GM18517 (cell line): ENCODE measurements around the gene VPS8.
A peak's percentile ranks its signal among the peaks of the same experiment; 100 is the strongest.

Experiments
- ATAC-seq: cut with Tn5 transposase; IDR thresholded peaks from one replicate; pipeline ENCODE4 v1.9.1; 2021; ENCODE audit warnings: mild to moderate bottlenecking, moderate library complexity; ENCODE audit not compliant: unreplicated experiment

The VPS8 gene, protein sequence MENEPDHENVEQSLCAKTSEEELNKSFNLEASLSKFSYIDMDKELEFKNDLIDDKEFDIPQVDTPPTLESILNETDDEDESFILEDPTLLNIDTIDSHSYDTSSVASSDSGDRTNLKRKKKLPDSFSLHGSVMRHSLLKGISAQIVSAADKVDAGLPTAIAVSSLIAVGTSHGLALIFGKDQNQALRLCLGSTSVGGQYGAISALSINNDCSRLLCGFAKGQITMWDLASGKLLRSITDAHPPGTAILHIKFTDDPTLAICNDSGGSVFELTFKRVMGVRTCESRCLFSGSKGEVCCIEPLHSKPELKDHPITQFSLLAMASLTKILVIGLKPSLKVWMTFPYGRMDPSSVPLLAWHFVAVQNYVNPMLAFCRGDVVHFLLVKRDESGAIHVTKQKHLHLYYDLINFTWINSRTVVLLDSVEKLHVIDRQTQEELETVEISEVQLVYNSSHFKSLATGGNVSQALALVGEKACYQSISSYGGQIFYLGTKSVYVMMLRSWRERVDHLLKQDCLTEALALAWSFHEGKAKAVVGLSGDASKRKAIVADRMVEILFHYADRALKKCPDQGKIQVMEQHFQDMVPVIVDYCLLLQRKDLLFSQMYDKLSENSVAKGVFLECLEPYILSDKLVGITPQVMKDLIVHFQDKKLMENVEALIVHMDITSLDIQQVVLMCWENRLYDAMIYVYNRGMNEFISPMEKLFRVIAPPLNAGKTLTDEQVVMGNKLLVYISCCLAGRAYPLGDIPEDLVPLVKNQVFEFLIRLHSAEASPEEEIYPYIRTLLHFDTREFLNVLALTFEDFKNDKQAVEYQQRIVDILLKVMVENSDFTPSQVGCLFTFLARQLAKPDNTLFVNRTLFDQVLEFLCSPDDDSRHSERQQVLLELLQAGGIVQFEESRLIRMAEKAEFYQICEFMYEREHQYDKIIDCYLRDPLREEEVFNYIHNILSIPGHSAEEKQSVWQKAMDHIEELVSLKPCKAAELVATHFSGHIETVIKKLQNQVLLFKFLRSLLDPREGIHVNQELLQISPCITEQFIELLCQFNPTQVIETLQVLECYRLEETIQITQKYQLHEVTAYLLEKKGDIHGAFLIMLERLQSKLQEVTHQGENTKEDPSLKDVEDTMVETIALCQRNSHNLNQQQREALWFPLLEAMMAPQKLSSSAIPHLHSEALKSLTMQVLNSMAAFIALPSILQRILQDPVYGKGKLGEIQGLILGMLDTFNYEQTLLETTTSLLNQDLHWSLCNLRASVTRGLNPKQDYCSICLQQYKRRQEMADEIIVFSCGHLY (N-terminal part only)

DNA sequence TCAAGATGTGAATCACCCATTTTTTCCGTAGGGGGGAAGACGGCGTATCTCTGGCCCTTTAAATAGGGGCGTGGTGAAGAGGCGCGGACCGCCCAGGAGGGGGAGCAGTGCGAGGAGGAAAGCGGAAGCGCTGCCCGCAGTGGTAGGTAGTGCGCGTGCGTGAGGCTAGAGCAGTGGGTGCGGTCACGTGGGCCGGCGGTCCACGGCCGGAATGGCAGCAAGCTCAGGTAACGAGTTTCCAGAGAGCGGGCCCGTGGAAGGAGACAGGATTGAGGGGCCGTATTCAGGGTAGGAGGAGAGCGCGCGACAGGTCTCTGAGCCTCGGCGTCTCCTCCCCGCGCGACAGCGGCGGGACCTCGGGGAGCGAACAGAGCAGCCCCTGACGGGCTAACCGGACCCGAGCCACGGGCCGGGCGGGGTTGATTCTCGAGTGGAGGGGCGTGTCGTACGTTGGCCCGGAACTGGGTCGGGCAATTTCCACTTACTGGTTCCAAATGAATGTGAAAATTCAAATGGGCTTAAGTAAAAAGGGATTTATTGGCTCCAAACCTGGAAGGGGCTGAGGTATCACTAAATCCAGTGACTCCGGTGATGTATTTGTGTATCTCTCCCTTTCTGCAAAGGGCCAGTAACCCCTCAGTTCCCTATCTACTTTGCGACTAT is at the start of gene VPS8:
TSS of gene VPS8 (plus strand) at position 168 of the 663 bp plus-strand sequence. CDS start 12,467 bp downstream, outside the sequence.
- ATAC-seq = peak; percentile 92

DNA sequence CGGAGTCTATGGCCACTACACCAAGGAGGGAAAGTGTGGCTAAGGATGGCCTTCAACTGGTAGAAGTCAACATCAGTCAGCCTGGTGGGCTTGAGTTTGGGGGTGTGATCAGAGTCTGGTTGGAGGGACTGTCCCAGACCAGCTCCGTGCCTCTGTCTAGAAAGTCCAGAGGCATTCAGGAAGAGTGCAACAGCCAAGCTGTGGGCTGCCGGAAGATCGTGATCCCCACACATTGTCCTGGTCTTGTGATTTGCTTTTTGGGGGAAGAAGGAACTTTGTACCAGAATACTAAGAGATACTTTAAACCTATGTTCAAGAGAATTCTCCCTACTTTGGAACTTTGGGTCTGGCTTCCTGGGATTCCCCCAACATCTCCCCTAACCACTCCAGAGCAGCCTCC is 47.8 kb upstream of the VPS8 start:
- no peak for ATAC-seq

DNA sequence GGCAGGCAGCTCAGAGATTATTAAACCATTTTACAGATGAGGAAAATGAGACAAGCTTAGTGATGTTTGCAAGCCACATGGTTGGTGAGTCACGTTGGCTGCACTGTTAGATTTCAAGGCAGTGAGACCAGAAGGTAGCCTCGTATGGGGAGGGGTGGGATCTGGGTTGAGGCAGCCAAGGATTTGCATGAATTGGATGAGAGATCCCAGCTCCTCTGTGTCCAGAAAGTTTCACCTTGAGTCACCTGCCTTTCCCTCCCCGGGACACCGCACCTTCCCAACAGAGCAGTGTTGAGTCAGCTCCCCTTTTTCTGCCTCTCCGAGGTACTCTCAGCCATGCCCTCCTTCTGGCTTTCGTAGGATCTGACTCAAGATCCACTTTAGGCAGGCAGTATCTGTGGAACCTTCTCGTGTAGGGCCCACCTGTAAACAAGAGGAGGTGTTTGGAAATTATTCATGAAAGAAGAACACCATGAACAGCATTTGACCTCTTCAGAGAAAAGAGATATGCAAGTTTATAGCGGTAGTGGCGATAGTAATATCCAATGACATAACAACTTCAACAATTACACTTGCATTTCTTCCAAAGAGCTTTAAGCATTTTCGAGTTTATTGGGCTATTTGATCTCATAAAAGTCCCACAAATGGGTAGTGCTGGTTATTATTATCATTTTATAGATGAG is 46.8 kb upstream of the VPS8 start:
- ATAC-seq = no peak

DNA sequence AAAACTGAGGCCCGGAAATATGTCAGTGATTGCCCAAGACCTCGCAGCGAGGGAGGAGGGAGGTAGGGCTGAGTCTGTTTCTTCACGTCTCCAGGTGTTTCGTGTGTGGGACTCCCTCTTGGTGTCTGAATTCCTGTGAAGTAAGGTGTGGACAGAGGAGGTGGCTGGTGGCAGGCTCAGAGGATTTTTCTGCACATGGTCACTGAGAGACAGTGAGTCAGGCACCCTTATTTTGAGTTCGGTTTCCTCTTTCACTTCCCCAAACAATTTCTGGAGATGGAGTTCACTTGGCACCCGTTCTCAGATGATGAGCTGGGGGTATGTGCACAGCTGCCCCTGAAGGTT is 46.3 kb upstream of the VPS8 start:
- no peak for ATAC-seq

DNA sequence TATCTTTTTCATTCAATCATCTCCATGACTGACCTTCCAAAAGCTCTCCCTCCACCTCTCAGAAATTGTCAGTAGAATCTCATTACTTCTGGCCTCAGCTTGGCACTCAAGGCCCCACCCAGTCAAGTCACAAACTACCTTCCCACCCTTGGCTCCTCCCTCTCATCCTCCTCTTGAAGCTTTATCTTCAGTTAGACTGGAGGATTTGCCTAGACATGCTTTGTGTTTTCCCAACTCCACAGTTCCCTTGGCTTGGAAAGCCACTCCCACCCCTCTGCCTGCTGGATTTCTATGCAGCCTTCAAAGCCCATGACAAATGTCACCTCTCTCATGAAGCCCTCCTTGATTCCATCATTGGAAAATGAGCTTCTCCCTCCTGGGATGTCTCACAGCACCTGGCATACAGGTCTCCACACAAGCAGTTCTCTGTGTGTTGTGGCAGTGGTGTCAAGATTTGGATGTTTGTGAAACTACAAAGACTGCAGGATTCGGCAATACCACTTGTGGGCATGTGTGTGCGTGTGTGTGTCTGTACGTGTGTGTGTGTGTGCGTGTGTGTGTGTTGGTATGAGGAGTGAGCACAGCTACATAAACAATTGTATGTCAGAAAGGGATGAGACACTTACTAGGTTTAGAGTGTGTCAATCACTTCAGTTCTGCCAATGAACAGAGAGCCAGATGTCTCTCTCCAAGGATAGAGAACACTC is 45.3 kb upstream of the VPS8 start:
- ATAC-seq = no peak

DNA sequence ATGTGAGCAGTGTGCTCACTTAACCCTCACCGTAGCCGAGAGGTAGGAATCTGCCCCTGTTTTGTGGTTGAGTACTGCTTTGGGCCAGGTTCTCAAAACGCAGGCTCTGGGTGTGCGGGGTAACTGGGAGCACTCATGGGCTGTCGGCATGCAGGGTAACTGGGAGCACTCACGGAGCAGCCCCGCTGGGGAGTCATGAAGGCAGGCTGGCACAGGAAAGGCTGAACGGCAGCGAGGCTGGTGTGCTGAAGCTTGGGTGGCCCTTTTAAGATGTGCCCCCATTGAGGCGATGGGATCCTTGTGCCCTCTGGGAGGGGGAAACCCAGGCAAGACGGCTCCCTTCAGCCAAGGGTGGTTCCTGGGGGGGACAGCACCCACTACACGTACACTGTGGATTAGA is 44.6 kb upstream of the VPS8 start:
- ATAC-seq = no peak

DNA sequence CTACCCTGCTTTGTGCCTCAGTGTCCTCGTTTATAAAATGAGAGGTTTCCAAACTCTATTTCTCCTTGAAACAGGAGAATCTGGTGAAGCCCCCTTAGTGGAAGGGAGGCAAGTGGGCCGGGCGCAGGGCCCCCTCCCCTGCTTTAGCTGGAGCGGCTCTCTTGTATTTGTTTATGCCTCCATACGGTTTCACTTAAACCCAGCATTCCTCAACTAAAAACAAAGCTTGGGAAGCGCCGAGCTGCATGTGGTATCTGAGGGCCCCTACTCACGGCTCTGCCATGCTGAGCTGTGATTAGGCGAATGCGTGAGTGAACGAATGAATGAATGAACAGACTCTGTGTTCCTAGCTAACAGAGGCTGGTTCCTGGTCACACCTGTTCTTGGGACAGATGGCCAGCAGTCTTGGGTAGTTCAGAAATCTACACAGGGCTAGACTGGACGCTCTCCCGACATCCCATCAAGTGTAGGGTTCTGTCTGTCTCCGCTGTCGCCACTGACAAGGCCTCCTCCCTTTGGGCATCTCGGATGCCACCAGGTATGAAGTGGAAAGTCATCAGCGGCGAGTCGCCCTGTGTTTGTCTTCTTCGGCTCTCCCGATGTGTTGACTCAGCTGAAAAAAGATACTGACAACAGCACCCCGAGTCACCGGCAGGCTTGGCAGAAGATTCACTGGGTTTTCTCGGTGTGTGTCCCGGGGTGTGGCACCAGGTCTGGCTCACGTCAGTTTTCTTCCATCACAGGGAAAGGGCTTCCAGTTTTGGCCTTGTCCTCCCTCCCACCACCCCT is 42.4 kb upstream of the VPS8 start:
- no peak for ATAC-seq

DNA sequence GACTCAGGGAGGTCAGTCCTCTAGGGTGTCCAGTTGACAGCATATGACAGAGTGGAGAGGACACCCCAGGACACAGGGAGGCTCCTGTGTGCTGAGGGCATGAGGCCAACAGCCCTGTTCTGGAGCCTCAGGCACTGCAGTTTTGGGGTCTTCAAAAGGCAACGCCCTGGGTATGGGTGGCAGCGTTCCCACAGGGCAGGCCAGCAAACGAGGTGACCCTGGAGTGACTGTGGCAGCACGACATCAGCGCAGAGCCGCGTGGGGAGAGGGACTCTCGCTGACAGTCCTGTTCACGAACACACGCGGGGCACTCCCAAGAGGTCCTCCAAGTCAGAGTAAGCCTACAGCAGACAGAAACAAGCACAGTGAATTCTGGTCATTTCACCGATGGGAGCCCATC is 41.4 kb upstream of the VPS8 start:
- ATAC-seq = no peak

DNA sequence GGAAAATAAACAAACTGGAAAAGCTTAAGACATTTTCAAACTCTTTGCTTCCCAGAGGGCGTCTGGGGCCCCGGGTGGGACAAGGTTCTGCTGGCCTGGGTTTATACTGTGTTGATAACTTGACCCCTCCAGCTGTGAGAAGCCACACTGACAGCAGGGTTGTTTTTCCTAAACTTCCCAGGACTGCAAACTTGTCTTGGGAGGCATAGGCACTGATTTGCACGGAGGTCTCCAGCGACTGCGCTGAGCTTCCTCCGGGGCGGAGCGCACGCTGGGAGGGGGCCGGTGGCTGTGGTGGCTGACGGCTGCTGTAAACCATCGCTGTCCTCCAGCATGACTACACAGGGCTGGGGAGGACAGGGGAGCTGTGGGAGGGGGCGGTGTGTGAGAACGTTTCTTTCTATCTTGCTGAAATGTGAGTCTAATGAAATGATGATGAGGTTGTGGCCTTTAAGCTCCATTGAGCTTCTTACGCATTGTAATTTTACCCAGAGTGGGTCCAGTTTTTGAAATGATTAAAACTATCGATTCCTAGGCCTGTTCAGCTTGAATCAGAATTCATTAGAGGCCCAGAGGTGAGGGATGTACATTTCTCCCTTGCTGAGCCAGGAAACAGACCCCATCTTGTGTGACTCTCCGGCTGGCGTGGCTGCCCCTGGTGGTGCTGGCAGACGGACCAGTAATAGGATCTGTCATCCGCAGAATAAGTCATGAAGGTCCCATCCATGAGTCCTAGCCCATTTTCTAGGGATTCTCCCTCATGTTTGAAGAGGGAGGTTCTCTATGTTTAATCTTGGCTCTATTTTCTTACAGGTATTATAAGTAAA is 40.5 kb upstream of the VPS8 start:
- ATAC-seq = no peak

DNA sequence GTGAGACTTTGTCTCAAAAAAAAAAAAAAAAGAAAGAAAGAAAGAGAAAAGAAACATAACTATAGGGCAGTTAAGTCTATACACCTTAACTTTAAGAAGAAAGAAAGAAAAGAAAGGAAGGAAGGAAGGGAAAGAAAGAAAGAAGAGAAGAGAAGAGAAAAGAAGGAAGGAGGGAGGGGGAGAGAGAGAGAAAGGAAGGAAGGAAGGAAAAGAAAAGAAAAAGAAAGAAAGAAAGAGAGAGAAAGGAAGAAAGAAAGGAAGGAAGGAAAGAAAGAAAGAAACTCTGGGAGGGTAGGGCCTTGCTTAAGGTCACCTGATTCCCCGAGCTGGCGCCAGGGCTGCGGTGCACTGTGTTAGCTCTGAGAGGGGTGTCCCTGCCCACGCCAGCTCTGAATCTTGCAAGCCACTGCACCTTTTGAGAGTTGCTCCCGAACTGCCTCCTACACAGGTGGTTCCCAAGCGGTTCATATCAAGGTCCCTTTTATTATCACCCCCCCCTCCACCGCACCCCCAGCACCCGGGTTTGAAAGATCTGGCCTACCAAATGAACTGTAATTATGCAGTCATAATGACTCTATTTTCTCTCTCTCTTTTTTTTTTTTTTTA is 39.2 kb upstream of the VPS8 start:
- ATAC-seq = no peak

DNA sequence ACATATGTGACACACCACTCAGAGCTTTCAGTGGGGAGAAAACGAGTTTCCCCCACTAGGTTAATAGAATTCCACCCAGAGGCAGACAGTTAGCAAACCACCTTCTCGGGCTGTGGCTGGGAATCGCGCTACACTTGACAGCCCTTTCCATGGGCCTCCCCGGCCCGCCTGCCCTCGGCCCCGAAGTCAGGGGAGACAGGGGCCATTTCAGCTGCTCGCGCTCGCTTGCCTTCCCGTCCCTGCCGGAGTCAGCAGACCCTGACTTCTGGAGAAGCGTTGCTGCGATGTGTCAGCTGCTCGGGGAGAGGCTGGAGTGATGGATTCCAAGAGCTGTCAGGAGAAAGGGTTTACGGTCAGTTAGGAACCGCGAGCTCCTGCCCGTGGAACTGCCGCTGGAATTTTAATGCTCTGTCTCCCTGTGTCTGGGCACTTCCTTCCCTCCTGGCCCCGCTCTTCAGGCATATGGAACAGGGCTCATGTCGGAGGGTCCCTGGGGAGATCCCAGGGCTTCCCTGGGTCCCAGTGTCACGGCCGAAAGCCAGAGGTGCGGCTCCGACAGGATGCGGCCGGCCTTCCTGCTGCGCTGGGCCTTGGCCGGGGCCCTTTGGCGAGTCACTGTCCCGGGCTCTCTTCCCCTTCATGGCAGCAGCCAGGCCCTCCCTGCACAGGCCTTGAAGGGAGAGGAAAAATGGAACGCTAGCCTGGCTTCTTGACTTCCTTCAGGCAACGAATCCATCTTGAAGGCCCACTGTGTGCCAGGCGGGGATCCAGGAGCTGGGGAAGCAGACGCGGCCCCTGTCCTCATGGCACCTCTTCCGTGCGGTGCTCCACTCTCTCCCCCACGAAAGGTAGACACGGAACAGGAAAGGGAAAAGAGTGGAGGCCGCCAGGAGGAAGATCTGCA is 38.4 kb upstream of the VPS8 start:
- ATAC-seq = no peak

DNA sequence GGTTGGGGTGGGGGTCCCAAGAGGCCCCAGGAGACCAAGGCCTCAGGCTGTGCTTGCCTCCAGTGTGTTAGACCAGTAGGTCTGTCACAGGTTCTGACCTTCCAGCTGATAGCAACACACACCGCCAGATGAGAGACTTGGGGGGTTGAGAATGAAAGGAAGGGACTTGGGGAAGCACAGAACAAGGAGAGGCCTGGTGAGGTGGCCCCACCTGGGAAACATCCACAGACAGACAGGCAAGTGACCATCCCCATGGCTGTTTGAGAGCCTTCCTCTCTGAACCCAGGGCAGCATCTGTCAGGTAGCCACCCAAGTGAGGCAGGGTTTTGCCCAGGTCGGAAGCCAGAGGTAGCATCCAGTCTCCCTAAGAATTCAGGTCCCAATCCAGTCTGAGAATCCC is 35.0 kb upstream of the VPS8 start:
- no peak for ATAC-seq

DNA sequence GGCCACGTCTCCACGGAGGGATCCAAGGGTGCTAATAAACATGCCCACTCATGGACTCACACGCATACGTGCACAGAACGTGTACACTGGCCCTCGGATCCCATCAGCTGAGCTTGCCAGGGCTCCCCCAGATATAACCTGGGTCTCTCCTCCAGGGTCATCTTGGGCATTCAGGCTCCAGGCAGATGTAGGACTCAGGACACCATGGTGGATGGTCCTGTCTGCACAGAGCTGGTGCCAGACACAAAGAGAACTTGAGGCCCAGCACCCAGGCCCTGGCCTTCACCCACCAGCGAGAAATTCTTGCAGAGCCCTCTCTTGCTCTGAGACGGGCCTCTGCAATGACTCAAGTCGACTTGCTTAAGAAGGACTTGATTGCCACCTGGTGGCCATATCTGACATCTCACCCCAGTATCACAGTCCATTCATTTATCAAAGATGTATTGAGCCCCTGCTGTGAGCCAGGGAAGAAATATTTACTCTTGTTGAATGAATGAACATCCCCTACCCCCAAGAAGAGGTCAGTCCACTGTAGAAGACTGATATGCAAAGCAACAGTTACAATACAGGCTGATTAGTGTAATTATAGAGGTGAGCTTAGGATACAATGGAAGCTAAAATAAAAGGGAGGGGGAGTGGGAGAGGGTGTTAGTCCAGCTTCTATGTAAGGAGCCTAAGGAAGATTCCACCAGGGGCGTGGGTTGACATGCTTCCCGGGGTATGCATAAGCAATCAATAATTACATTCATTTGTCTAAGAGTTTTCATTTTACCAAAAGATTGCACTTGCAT is 34.2 kb upstream of the VPS8 start:
- ATAC-seq = peak; percentile 61

DNA sequence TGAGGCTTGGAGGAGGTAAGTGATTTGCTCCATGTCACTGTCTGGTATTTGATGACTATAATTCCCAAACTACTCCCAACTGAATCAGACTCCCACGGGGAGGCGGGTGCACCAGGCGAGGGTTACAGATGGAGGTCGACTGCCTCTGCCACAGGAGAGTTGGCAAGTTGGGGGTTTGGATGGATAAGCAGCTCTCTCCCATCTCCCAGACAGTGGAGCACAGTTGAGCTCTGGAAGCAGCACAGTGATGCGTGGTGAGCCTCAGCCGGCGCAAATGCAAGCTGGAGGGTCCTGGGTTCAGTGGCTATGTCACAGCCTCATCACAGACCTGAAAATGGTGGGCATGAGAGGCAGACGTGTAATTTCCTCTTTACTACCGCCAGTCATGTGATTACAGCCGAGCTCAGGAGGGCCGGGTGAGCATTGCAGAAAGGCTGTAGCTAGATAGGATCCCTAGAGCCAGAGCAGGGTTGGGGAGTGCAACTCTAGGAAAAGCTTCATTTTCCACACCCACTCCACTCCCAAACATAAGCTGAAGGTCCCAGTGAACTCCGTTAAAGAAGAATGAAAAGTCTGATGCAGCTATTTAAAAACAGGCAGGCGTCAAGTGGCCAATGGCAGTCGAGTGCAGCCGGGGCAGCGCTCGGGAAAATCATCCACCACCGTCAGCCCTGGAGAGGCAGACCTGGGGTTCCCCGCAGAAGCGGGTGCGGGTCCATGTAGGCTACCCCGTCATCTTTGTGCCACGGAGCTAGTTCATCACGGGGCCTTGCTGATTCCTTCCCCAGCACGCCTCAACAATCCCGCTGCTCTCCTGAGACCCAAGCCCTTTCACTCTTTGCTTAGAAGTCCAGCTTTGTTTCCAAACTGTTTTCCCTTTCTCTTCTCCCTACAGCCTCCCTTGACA is 33.3 kb upstream of the VPS8 start:
- ATAC-seq = no peak
